Cardiac muscle cell (in vitro differentiated cells and primary cell): ENCODE measurements around the gene NEK5. TPM values are rescaled to one million over a fixed set of nuclear protein-coding genes. Genes with fewer than 3 reads are reported as not detected.
"Not testable (repeated sequence)": the region's sequence is repeated elsewhere in the genome, so short reads cannot be mapped to it uniquely, and the experiment has no call there.

ENCODE experiments used
- DNase-seq, 2 donors: peaks; one replicate each; pipeline versions ENCODE4 v3.0.0 to v3.0.0-alpha.2; 2010 to 2017; ENCODE audit warnings: low read depth in 1 of 2, low spot score in 1 of 2
- H3K27ac ChIP-seq: fragments of 200-600 bp; sonication (generic); 2 replicates; pipeline ENCODE4 v1.5.1; 2016
- H3K27me3 ChIP-seq: fragments of 200-600 bp; sonication (generic); 2 replicates; pipeline ENCODE4 v1.6.0; 2016; ENCODE audit warnings: control low read depth
- H3K36me3 ChIP-seq: fragments of 200-600 bp; sonication (generic); 2 replicates; pipeline ENCODE4 v1.5.1; 2016; ENCODE audit warnings: control low read depth
- H3K4me1 ChIP-seq: fragments of 200-600 bp; sonication (generic); 2 replicates; pipeline ENCODE4 v1.8.1; 2017; ENCODE audit warnings: low read depth, mild to moderate bottlenecking, mixed run types
- H3K4me3 ChIP-seq: fragments of 200-600 bp; sonication (generic); 2 replicates; pipeline ENCODE4 v1.5.1; 2016; ENCODE audit warnings: mild to moderate bottlenecking
- H3K9me3 ChIP-seq: fragments of 200-600 bp; sonication (generic); 2 replicates; pipeline ENCODE4 v1.5.1; 2017; ENCODE audit warnings: low read depth, mild to moderate bottlenecking, control low read depth
- polyA plus RNA-seq: library from polyadenylated mRNA; unstranded; fragments of >200 nt; fragmentation: Nextera tagmentation; extraction: Ambion mirVana; gene quantifications from 2 replicates; pipeline ENCODE4 v1.2.1, GENCODE V29; 2016
- total RNA-seq: library from RNA; depleted of rRNA; stranded (reverse); fragments of >200 nt; gene quantifications from 2 replicates; pipeline ENCODE4 v1.2.3, GENCODE V29; 2016
- TF ChIP-seq, protein P1 (sequence below): IDR thresholded peaks from 2 replicates; pipeline ENCODE4 v1.5.1; 2012; ENCODE audit warnings: low read depth, mild to moderate bottlenecking, low read length

The NEK5 gene
- total and polyA plus RNA-seq, 2 experiments from 2014 or later: 0.33 to 0.34 TPM

DNA sequence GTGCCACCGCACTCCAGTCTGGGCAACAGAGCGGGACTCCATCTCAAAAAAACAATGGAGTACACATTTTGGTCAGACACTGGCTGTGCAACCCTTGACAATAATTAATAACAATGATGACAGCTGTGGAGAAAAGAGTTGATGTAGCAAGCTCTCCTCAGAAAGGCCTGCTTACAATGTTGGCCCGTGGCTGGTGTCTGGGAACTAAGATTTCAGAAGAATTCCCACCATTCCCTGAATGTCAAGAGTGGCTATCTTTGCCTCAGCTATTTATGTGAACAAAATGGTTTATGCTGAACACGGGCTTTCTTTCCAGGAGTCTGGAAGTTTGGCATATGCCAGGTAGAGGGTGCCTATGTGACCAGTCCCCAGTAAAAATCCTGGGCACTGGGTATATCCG is 25.5 kb downstream of the NEK5 start:
- TF ChIP-seq, protein P1, sequence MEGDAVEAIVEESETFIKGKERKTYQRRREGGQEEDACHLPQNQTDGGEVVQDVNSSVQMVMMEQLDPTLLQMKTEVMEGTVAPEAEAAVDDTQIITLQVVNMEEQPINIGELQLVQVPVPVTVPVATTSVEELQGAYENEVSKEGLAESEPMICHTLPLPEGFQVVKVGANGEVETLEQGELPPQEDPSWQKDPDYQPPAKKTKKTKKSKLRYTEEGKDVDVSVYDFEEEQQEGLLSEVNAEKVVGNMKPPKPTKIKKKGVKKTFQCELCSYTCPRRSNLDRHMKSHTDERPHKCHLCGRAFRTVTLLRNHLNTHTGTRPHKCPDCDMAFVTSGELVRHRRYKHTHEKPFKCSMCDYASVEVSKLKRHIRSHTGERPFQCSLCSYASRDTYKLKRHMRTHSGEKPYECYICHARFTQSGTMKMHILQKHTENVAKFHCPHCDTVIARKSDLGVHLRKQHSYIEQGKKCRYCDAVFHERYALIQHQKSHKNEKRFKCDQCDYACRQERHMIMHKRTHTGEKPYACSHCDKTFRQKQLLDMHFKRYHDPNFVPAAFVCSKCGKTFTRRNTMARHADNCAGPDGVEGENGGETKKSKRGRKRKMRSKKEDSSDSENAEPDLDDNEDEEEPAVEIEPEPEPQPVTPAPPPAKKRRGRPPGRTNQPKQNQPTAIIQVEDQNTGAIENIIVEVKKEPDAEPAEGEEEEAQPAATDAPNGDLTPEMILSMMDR: no peak
- Histone ChIP-seq H3K27ac (no peak overlapping the region), H3K27me3 (no peaks in the 10 kb centered on the region), H3K4me1 (no peaks in the 10 kb centered on the region), H3K36me3 (no peaks in the 10 kb centered on the region), H3K4me3 (no peak overlapping the region), H3K9me3 (no peaks in the 10 kb centered on the region)
- DNase-seq: no peak

DNA sequence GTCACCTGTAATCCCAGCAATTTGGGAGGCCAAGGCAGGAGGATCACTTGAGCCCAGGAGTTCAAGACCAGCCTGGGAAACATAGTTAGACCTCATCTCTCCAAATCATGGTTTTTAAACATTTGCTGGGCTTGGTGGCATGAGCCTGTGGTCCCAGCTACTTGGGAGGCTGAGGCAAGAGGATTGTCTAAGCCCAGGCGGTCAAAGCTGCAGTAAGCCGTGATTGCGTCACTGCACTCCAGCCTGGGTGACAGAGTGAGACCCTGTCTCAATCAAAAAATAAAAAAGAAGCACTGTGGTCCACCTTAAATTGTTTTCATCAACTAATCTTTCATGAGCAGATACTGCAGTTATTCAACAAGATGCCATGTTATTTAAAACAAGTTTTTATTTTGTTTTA is 26.4 kb downstream of the NEK5 start:
- not testable (repeated sequence) for H3K27me3 ChIP-seq, H3K36me3 ChIP-seq, DNase-seq, H3K9me3 ChIP-seq, H3K4me1 ChIP-seq, H3K4me3 ChIP-seq, H3K27ac ChIP-seq

DNA sequence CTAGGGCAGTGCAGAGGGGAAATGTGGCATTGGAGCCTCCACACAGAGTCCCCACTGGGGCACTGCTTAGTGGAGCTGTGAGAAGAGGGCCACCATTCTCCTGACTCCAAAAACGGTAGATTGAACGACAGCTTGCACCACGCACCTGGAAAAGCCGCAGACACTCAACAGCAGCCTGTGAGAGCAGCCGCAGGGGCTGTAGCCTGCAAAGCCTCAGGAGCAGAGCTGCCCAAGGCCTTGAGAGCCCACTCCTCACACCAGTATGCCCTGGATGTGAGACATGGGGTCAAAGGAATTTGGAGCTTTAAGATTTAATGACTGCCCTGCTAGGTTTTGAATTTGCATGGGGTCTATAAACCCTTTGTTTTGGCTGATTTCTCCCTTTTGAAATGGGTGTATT is 31.7 kb downstream of the NEK5 start:
- Histone ChIP-seq H3K27me3 (no peaks in the 10 kb centered on the region), H3K9me3 (no peaks in the 10 kb centered on the region), H3K36me3 (no peaks in the 10 kb centered on the region), H3K4me1 (no peaks in the 10 kb centered on the region), H3K4me3 (no peak overlapping the region), H3K27ac (no peak overlapping the region)
- DNase-seq: no peak
- TF ChIP-seq, protein P1: no peak

DNA sequence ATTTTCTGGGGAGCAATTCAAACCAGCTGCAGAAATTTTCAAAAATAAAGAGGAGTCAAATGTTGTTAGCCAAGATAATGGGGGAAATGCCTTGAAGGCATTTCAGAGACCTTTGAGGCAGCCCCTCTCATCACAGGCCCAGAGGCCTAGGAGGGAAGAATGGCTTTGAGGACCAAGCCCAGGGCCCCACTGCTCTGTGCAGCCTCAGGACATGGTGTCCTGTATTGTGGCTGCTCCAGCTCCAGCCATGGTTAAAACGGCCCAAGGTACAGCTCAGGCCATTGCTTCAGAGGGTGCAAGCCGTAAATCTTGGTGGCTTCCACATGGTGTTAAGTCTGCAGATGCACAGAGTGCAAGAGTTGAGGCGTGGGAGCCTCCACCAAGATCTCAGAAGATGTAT is 32.1 kb downstream of the NEK5 start:
- TF ChIP-seq, protein P1: no peak
- Histone ChIP-seq H3K4me3 (no peak overlapping the region), H3K27me3 (no peaks in the 10 kb centered on the region), H3K36me3 (no peaks in the 10 kb centered on the region), H3K9me3 (no peaks in the 10 kb centered on the region), H3K27ac (no peak overlapping the region), H3K4me1 (no peaks in the 10 kb centered on the region)
- no peak for DNase-seq

DNA sequence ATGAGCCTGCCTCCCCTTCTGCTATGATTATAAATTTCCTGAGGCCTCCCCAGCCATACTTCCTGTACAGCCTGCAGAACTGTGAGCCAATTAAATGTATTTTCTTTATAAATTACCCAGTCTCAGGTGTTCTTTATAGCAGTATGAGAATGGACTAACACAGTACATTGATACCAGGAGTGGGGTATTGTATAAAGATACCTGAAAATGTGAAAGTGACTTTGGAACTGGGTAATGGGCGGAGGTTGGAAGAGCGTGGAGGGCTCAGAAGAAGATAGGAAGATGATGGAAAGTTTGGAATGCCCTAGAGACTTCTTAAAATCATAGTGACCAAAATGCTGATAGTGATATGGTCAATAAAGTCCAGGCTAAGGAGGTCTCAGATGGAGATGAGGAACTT is 32.8 kb downstream of the NEK5 start:
- no peak overlapping the region for H3K4me3 ChIP-seq
- no peaks in the 10 kb centered on the region for H3K9me3 ChIP-seq
- no peaks in the 10 kb centered on the region for H3K4me1 ChIP-seq
- H3K36me3 ChIP-seq: no peaks in the 10 kb centered on the region
- TF ChIP-seq, protein P1: no peak
- H3K27me3 ChIP-seq: no peaks in the 10 kb centered on the region
- no peak overlapping the region for H3K27ac ChIP-seq
- DNase-seq: no peak

DNA sequence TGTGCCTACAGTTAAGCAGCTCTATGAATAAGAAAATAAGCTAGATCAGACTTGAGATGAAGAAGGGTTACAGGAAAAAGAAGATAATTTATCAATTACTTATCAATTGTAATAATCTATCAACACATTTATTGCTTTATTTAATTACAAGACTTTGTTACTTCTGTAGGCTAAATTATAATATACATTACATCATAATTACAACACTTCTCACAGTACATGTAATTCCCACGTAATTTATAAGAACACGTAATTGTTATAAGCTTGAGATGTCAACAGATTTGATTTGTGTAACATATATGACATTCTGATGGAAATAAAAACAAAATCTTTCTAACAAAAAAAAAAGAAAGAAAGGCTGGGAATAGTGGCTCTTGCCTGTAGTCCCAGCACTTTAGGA is 36.8 kb downstream of the NEK5 start:
- no peaks in the 10 kb centered on the region for H3K4me1 ChIP-seq
- TF ChIP-seq, protein P1: no peak
- no peak for DNase-seq
- no peaks in the 10 kb centered on the region for H3K36me3 ChIP-seq
- no peak overlapping the region for H3K4me3 ChIP-seq
- H3K27me3 ChIP-seq: no peaks in the 10 kb centered on the region
- H3K27ac ChIP-seq: no peak overlapping the region
- H3K9me3 ChIP-seq: no peaks in the 10 kb centered on the region
